ENCODE measurements around the gene HAX1.

GRCh38 chr1:154223621-154224020 lies 48.8 kb upstream of the HAX1 start:
- TF ChIP-seq CTCF (IDR thresholded peaks at IDR 0.05; ENCODE audit: low read depth, low read length): no peak
- TF ChIP-seq POLR2A (IDR thresholded peaks at IDR 0.05; ENCODE audit: extremely low read depth, insufficient read length): no peak
- no peak for TF ChIP-seq MAX (IDR thresholded peaks at IDR 0.05; ENCODE audit: low read depth, low read length)

Data from NB4 (cell line).